ENCODE measurements around the gene ZP2. TPM values are rescaled to one million over a fixed set of nuclear protein-coding genes. Genes with fewer than 3 reads are reported as not detected.
"Not testable (repeated sequence)": the region's sequence is repeated elsewhere in the genome, so short reads cannot be mapped to it uniquely, and the experiment has no call there.

Gene ZP2
- total RNA-seq, 1 experiment from 2014 or later: not detected

DNA sequence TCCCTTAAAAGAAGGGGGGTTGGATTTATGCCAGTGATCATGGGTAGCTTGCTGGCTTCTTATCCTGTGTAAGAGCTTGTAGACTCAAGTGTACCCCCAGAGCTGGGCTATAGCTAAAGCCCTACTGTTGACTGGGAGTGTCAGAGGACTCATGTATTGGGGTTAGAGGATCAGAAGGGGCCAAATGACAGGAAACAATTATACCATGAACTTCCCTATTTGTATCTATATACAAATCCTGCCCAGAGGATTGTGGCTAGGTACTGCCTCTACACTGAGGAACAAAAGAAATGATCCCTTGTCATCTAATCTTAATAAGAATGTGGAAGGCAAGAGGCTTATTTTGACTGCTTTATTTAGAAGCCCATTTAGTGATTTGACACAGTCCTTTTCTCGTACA lies 14.3 kb downstream of the ZP2 start:
- no CpG with 5 or more reads among the region's 1 CpG for WGBS (ENCODE audit: extremely low coverage, insufficient read length, low lambda C conversion rate)
- Mint-ChIP-seq H3K4me1 (peaks cover 0 to 3% of the 10 kb centered on the region in 2 experiments; a peak in 1 of 4 replicates), H3K27me3 (ENCODE audit: low read depth) (no peaks in the 10 kb centered on the region; the same call in none of the 2 replicates)

DNA sequence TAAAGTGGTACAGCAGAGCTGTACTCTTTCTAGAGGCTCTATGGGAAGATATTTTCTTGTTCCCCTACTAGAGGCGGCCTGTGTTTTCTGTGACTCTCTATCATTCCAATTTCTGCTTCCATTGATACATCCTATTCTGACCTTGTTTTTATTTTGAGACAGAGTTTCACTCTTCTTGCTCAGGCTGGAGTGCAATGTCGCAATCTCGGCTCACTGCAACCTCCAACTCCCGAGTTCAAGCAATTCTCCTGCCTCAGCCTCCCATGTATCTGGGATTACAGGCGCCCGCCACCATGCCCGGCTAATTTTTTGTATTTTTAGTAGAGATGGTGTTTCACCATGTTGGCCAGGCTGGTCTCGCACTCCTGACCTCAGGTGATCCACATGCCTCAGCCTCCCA lies 16.0 kb downstream of the ZP2 start:
- H3K27me3 Mint-ChIP-seq (ENCODE audit: low read depth): not testable (repeated sequence)
- no CpG with 5 or more reads among the region's 8 CpGs for WGBS (ENCODE audit: extremely low coverage, insufficient read length, low lambda C conversion rate)

More for the DNA sequence above, 14.3 kb downstream of the ZP2 start:
- no peak overlapping the region for H4K91ac ChIP-seq (ENCODE audit: insufficient read length, low read depth, low read length)
- no peak overlapping the region for H3K4me2 ChIP-seq (ENCODE audit: insufficient read depth, insufficient read length, low read length)
- H2BK20ac ChIP-seq (ENCODE audit: low read depth, low read length, poor library complexity, severe bottlenecking): no peak overlapping the region
- H3K4ac ChIP-seq (ENCODE audit: low read depth, low read length): no peak overlapping the region
- no peak overlapping the region for H3K27ac ChIP-seq (ENCODE audit: insufficient read length, low read depth, low read length)
- H3K14ac ChIP-seq (ENCODE audit: insufficient read depth, low read length): no peak overlapping the region
- no peaks in the 10 kb centered on the region for H3K27me3 ChIP-seq (ENCODE audit: insufficient read depth, low read length)
- H4K20me1 ChIP-seq (ENCODE audit: control insufficient read depth, insufficient read depth, insufficient read length): no peaks in the 10 kb centered on the region
- H3K9ac ChIP-seq (ENCODE audit: extremely low read depth, insufficient read length, low read length): no peak overlapping the region
- no peaks in the 10 kb centered on the region for H3K23me2 ChIP-seq (ENCODE audit: insufficient read length, low read depth, low read length, poor library complexity, severe bottlenecking)
- no peaks in the 10 kb centered on the region for H3K79me1 ChIP-seq (ENCODE audit: insufficient read depth, low read depth, low read length, poor library complexity, severe bottlenecking)
- Mint-ChIP-seq H3K27ac (no peak overlapping the region), H3K9me3 (no peaks in the 10 kb centered on the region), H3K4me3 (no peak overlapping the region), H3K36me3 (ENCODE audit: insufficient read depth in 1 of 3, low read depth in 3 of 3) (no peaks in the 10 kb centered on the region)
- no peak overlapping the region for H2BK15ac ChIP-seq (ENCODE audit: low read depth, low read length)
- no peak overlapping the region for H4K5ac ChIP-seq (ENCODE audit: insufficient read length, low read depth, low read length)
- H3K4me1 ChIP-seq (ENCODE audit: insufficient read depth, low read length): no peaks in the 10 kb centered on the region
- no peak overlapping the region for H2BK120ac ChIP-seq (ENCODE audit: low read depth, low read length, poor library complexity, severe bottlenecking)
- H2AFZ ChIP-seq (ENCODE audit: low read length): no peak overlapping the region
- no peak overlapping the region for H3K23ac ChIP-seq (ENCODE audit: insufficient read length, low read depth, low read length)
- no peak overlapping the region for H2AK5ac ChIP-seq (ENCODE audit: insufficient read length, low read length)
- H3K56ac ChIP-seq (ENCODE audit: insufficient read length, low read depth, low read length): no peak overlapping the region
- H3K18ac ChIP-seq (ENCODE audit: insufficient read length, low read depth, low read length): no peak overlapping the region
- H4K8ac ChIP-seq (replicated peaks; ENCODE audit: insufficient read length, low read depth, low read length): no peak overlapping the region
- no peak overlapping the region for H2BK12ac ChIP-seq (ENCODE audit: insufficient read length, low read depth, low read length)
- H3K79me2 ChIP-seq (ENCODE audit: insufficient read depth, low read length): no peaks in the 10 kb centered on the region
- H2BK5ac ChIP-seq (ENCODE audit: insufficient read length, low read length): no peak overlapping the region
- no peaks in the 10 kb centered on the region for H3K9me3 ChIP-seq (ENCODE audit: control insufficient read depth, low read depth, low read length)
- DNase-seq: no peak
- no peak overlapping the region for H3T11ph ChIP-seq (ENCODE audit: low read length)
- TF ChIP-seq, protein P1, sequence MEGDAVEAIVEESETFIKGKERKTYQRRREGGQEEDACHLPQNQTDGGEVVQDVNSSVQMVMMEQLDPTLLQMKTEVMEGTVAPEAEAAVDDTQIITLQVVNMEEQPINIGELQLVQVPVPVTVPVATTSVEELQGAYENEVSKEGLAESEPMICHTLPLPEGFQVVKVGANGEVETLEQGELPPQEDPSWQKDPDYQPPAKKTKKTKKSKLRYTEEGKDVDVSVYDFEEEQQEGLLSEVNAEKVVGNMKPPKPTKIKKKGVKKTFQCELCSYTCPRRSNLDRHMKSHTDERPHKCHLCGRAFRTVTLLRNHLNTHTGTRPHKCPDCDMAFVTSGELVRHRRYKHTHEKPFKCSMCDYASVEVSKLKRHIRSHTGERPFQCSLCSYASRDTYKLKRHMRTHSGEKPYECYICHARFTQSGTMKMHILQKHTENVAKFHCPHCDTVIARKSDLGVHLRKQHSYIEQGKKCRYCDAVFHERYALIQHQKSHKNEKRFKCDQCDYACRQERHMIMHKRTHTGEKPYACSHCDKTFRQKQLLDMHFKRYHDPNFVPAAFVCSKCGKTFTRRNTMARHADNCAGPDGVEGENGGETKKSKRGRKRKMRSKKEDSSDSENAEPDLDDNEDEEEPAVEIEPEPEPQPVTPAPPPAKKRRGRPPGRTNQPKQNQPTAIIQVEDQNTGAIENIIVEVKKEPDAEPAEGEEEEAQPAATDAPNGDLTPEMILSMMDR (conservative IDR thresholded peaks at IDR 0.05): no peak

More for the DNA sequence above, 16.0 kb downstream of the ZP2 start:
- not testable (repeated sequence) for H3K14ac ChIP-seq (ENCODE audit: insufficient read depth, low read length); H3K79me1 ChIP-seq (ENCODE audit: insufficient read depth, low read depth, low read length, poor library complexity, severe bottlenecking); H2BK15ac ChIP-seq (ENCODE audit: low read depth, low read length); H2BK20ac ChIP-seq (ENCODE audit: low read depth, low read length, poor library complexity, severe bottlenecking); H2BK120ac ChIP-seq (ENCODE audit: low read depth, low read length, poor library complexity, severe bottlenecking); H2BK5ac ChIP-seq (ENCODE audit: insufficient read length, low read length); H4K91ac ChIP-seq (ENCODE audit: insufficient read length, low read depth, low read length); H3K9me3 ChIP-seq (ENCODE audit: control insufficient read depth, low read depth, low read length); H3K23ac ChIP-seq (ENCODE audit: insufficient read length, low read depth, low read length); H3K4me3 Mint-ChIP-seq; H3K23me2 ChIP-seq (ENCODE audit: insufficient read length, low read depth, low read length, poor library complexity, severe bottlenecking); H4K5ac ChIP-seq (ENCODE audit: insufficient read length, low read depth, low read length); H4K20me1 ChIP-seq (ENCODE audit: control insufficient read depth, insufficient read depth, insufficient read length); H3K18ac ChIP-seq (ENCODE audit: insufficient read length, low read depth, low read length); H3K36me3 Mint-ChIP-seq (ENCODE audit: insufficient read depth in 1 of 3, low read depth in 3 of 3); H3K4me2 ChIP-seq (ENCODE audit: insufficient read depth, insufficient read length, low read length); H2BK12ac ChIP-seq (ENCODE audit: insufficient read length, low read depth, low read length); H3K27ac ChIP-seq (ENCODE audit: insufficient read length, low read depth, low read length); H3K4me1 ChIP-seq (ENCODE audit: insufficient read depth, low read length); DNase-seq; H3K56ac ChIP-seq (ENCODE audit: insufficient read length, low read depth, low read length); H2AFZ ChIP-seq (ENCODE audit: low read length); H3K9me3 Mint-ChIP-seq; H3T11ph ChIP-seq (ENCODE audit: low read length); H3K79me2 ChIP-seq (ENCODE audit: insufficient read depth, low read length); H3K4ac ChIP-seq (ENCODE audit: low read depth, low read length); H3K9ac ChIP-seq (ENCODE audit: extremely low read depth, insufficient read length, low read length); H2AK5ac ChIP-seq (ENCODE audit: insufficient read length, low read length); H3K4me1 Mint-ChIP-seq; H3K27ac Mint-ChIP-seq; H3K27me3 ChIP-seq (ENCODE audit: insufficient read depth, low read length); H4K8ac ChIP-seq (replicated peaks; ENCODE audit: insufficient read length, low read depth, low read length)
